GM12874 (cell line): Measurements from ENCODE around the gene PLEKHH1.

ENCODE experiments used
- TF ChIP-seq, protein P1 (sequence below): IDR thresholded peaks from 2 replicates; pipeline ENCODE4 v1.5.1; 2011; ENCODE audit warnings: low read depth, mild to moderate bottlenecking, control low read depth, low read length, moderate library complexity; ENCODE audit not compliant: insufficient read depth

The PLEKHH1 gene

DNA sequence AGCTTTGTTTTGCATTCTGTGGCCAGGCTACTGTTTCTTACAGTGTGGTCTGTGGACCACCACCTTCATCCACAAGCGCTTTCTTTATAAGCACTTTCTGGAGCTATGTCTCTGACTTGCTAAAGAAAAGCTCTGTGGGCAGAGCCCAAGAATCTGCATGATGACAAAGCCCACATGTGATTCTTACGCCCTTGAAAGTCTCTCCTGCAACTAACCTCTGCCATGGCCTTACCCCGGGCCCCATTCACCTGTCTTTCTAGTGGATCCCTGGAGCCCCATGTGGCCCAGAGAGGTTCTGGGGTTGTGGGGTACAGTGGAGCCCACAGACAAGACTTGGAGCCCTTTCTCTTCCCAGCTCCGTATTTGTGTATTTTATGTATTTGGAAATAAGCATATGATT lies 16.6 kb downstream of the PLEKHH1 start:
- TF ChIP-seq, protein P1, sequence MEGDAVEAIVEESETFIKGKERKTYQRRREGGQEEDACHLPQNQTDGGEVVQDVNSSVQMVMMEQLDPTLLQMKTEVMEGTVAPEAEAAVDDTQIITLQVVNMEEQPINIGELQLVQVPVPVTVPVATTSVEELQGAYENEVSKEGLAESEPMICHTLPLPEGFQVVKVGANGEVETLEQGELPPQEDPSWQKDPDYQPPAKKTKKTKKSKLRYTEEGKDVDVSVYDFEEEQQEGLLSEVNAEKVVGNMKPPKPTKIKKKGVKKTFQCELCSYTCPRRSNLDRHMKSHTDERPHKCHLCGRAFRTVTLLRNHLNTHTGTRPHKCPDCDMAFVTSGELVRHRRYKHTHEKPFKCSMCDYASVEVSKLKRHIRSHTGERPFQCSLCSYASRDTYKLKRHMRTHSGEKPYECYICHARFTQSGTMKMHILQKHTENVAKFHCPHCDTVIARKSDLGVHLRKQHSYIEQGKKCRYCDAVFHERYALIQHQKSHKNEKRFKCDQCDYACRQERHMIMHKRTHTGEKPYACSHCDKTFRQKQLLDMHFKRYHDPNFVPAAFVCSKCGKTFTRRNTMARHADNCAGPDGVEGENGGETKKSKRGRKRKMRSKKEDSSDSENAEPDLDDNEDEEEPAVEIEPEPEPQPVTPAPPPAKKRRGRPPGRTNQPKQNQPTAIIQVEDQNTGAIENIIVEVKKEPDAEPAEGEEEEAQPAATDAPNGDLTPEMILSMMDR, result no peak

DNA sequence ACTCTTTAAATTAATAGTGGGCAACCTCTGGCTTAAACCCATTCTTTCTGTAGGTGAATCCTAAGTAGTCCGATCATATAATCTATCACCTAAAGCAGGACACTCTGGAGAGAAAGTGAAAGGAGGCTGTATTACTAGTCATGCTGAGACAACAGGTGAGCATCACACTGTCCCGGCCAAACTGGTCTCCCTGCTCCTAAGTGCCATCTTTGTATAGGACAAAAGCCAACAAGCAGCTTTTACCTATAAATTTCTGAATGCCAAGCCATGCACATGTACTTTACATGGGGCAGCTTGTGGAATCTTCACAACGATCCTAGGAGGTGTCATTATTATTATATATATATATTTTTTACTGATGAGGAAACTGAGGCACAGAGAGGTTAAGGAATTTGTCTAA lies 18.0 kb downstream of the PLEKHH1 start:
- TF ChIP-seq, protein P1, result no peak

DNA sequence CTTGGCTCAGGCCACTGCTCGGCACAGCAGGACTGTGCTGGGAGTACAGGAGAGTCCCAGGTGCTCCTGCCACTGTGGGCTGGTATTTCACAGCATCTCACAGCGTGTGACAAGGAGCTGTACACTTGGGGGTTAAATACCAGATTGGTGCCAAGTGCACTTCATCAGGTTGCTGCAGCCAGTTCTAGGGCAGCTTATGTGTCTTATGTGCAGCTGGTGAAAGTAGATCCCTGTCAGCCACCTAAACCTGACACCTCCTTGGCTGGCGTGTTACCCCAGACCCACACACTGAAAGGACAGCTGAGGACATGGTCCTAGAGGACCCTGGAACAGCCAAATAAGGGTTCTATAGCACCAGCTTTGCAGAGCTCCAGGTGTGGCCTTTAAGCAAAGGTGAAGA lies 18.9 kb downstream of the PLEKHH1 start:
- TF ChIP-seq, protein P1, result no peak

DNA sequence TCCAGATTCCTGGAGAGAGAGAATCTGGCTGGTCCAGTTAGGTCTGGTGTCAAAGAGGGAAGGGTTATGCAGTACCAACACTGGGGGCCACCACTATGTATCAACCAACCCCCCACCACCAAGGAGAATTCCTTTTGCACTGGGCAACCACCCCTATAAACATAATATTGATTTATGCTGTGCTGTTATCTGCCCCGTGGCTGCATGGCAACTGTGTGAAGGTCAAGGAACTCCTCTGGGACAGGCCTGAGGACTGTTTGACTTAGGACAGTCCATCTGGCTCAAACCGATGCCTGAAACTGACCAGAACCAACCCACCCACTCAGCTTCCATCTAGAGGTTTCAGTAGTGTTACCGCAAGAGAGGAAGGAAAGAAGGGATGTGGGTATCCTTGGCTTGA lies 20.5 kb downstream of the PLEKHH1 start:
- TF ChIP-seq, protein P1, result no peak

DNA sequence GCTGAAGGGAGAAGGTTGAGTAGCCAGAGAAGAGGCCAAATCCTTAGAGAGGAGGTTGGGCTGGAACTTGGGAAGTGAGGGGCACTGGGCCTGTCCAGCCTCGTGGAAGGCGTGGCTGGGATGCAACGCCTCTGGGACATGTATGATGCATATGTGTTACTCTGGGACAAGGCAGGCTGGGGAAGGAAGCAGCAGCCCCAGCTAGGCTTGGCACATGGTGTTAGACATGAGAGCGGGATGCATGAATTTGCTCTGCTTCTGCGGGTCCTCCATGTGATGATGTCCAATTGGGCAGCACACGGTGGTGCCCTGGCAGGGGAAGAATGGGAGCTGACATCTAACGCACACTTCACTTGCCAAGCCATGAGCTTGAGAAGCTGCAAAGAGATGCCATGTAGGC lies 21.3 kb downstream of the PLEKHH1 start:
- TF ChIP-seq, protein P1, result no peak

DNA sequence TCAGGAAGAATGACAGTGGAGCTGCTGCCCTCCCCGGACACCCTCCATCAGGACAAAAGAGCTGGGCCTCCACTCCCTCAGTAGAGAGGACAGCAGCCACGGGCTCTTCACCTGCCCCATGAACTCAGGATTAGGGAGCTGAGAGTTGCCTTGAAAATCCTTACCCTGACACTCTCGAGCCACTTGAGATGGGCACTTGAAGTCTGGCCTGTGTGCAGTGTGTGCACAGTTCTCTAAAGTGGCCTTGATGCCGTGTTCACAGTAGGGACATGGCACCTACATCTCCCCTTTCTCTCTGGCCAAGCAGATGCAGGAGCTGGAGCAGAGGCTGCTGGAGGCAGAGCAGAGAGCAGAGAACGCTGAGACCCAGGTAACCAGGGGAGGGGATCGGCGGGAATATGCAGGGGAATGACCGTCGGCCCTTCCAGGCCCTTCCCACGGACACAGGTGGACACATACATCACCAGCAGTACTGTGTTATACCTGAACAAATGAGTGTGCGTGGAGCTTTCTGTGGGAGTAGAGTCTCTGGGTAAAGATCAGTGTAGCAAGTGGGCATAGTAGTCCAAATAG lies 22.5 kb downstream of the PLEKHH1 start:
- TF ChIP-seq, protein P1, result no peak

DNA sequence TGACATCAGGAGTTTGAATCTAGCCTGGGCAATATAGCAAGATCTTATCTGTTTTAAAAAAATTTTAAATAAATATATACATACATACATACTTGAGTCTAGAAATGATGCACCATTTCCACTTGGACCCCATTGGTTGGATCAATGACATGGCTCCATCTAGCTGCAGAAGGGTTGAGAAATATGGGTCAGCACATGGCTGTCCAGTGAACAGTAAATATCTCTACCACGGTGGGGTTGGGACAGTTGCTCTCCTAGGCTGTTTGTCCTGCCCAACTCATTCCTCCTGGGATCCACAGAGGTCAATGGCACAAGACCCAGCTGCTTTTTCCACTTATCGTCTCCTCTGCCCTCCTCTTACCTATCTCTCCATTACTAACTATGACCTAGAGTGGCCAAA lies 23.6 kb downstream of the PLEKHH1 start:
- TF ChIP-seq, protein P1, result no peak
